Measurements from ENCODE around the gene GMEB2.

GRCh38 chr20:63652192-63652980, 25.5 kb upstream of the GMEB2 start:
- TF ChIP-seq CTCF (IDR thresholded peaks at IDR 0.05; ENCODE audit: low read depth, low read length) (no peak), MAX (IDR thresholded peaks at IDR 0.05; ENCODE audit: low read depth, low read length) (no peak), POLR2A (IDR thresholded peaks at IDR 0.05; ENCODE audit: extremely low read depth, insufficient read length) (no peak)
